ENCODE data around the gene PSMC4. TPM values are rescaled to one million over a fixed set of nuclear protein-coding genes. Genes with fewer than 3 reads are reported as not detected.
A peak's percentile ranks its signal among the peaks of the same experiment; 100 is the strongest.

PSMC4 gene
- total RNA-seq, 1 experiment from 2014 or later, result 111 TPM

DNA sequence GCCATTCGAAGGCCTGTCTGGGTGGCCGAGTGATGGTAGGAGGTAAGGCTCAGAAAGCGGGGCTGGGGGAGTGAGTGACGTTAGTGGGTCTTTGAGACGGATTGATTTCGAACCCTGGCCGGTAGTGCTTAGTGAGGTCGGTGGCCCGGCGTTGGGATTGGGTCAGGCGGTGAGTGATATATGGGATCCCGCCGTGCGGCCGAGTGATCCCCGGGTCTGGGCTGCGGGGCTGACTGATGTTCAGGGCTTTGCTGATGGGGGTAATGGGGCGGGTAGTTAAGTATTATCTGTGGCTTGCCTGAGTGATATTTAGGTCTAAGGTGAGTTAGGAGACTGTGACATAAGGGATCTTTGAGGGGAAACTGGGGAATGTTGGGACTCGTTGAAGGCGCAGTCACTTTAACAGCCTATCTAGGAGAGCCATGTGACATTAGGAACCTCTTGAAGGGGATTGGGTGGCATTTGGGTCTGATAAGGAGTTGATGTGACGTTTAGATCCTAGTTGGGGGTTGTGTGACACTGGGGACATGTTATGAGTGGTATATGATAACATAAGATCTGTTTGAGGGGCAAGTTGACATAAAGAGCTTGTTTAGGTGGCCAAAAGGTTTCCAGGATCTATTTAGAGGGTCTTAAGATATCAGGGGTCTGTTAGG lies 543 bp downstream of the PSMC4 start:
- Histone ChIP-seq H4K20me1 (ENCODE audit: control insufficient read depth, insufficient read depth, insufficient read length) (no peaks in the 10 kb centered on the region), H3T11ph (ENCODE audit: low read length) (no peak overlapping the region), H3K18ac (ENCODE audit: insufficient read length, low read depth, low read length) (no peak overlapping the region), H2BK120ac (ENCODE audit: low read depth, low read length, poor library complexity, severe bottlenecking) (no peak overlapping the region), H3K79me1 (ENCODE audit: insufficient read depth, low read depth, low read length, poor library complexity, severe bottlenecking) (peaks cover 5% of the 10 kb centered on the region), H3K79me2 (ENCODE audit: insufficient read depth, low read length) (peaks cover 8% of the 10 kb centered on the region; the same call in 1 of the 2 replicates), H3K14ac (ENCODE audit: insufficient read depth, low read length) (no peak overlapping the region), H3K4me1 (ENCODE audit: insufficient read depth, low read length) (peaks cover 7% of the 10 kb centered on the region; the same call in 1 of the 2 replicates), H4K91ac (ENCODE audit: insufficient read length, low read depth, low read length) (no peak overlapping the region), H3K23ac (ENCODE audit: insufficient read length, low read depth, low read length) (no peak overlapping the region), H2BK20ac (ENCODE audit: low read depth, low read length, poor library complexity, severe bottlenecking) (no peak overlapping the region), H3K4me2 (ENCODE audit: insufficient read depth, insufficient read length, low read length) (peak overlapping the region; percentile 96), H2BK5ac (ENCODE audit: insufficient read length, low read length) (no peak overlapping the region), H2AK5ac (ENCODE audit: insufficient read length, low read length) (no peak overlapping the region), H2BK15ac (ENCODE audit: low read depth, low read length) (no peak overlapping the region), H4K5ac (ENCODE audit: insufficient read length, low read depth, low read length) (no peak overlapping the region), H3K9me3 (ENCODE audit: control insufficient read depth, low read depth, low read length) (no peaks in the 10 kb centered on the region), H3K9ac (ENCODE audit: extremely low read depth, insufficient read length, low read length) (peak overlapping the region; percentile 85), H3K27ac (ENCODE audit: insufficient read length, low read depth, low read length) (no peak overlapping the region), H2AFZ (ENCODE audit: low read length) (no peak overlapping the region), H3K23me2 (ENCODE audit: insufficient read length, low read depth, low read length, poor library complexity, severe bottlenecking) (peaks cover 4% of the 10 kb centered on the region), H4K8ac (replicated peaks; ENCODE audit: insufficient read length, low read depth, low read length) (no peak overlapping the region), H3K27me3 (ENCODE audit: insufficient read depth, low read length) (no peaks in the 10 kb centered on the region; the same call in none of the 2 replicates), H3K56ac (ENCODE audit: insufficient read length, low read depth, low read length) (no peak overlapping the region), H2BK12ac (ENCODE audit: insufficient read length, low read depth, low read length) (no peak overlapping the region), H3K4ac (ENCODE audit: low read depth, low read length) (no peak overlapping the region)
- H3K9me3 Mint-ChIP-seq, result 0 out of 5 replicates have a peak, but pooled peaks cover 0 to 4% of the 10 kb centered on the region in 2 experiments
- TF ChIP-seq, protein P1, sequence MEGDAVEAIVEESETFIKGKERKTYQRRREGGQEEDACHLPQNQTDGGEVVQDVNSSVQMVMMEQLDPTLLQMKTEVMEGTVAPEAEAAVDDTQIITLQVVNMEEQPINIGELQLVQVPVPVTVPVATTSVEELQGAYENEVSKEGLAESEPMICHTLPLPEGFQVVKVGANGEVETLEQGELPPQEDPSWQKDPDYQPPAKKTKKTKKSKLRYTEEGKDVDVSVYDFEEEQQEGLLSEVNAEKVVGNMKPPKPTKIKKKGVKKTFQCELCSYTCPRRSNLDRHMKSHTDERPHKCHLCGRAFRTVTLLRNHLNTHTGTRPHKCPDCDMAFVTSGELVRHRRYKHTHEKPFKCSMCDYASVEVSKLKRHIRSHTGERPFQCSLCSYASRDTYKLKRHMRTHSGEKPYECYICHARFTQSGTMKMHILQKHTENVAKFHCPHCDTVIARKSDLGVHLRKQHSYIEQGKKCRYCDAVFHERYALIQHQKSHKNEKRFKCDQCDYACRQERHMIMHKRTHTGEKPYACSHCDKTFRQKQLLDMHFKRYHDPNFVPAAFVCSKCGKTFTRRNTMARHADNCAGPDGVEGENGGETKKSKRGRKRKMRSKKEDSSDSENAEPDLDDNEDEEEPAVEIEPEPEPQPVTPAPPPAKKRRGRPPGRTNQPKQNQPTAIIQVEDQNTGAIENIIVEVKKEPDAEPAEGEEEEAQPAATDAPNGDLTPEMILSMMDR (conservative IDR thresholded peaks at IDR 0.05), result no peak
- WGBS (ENCODE audit: extremely low coverage, insufficient read length, low lambda C conversion rate), result no CpG with 5 or more reads among the region's 21 CpGs
- peak overlapping the region; percentile 99 for H3K4me3 Mint-ChIP-seq
- H3K36me3 Mint-ChIP-seq (ENCODE audit: insufficient read depth in 1 of 3, low read depth in 3 of 3), result peaks cover 37 to 51% (median 45%) of the 10 kb centered on the region in 3 experiments
- peaks cover 14 to 18% of the 10 kb centered on the region in 2 experiments for H3K4me1 Mint-ChIP-seq
- peak overlapping the region; percentile 88 to 99 (median 98); a peak in 6 of 7 replicates for H3K27ac Mint-ChIP-seq
- no peak for DNase-seq
- H3K27me3 Mint-ChIP-seq (ENCODE audit: low read depth), result no peaks in the 10 kb centered on the region; the same call in 1 of the 2 replicates
